NCI-H82 (cell line): ENCODE measurements around the gene KPNA3.
"Not testable (repeated sequence)": the region's sequence is repeated elsewhere in the genome, so short reads cannot be mapped to it uniquely, and the experiment has no call there.

Source experiments
- DNase-seq: peaks from one replicate; lab custom pipeline; 2025; lab: John Stamatoyannopoulos, UW

The KPNA3 gene

DNA sequence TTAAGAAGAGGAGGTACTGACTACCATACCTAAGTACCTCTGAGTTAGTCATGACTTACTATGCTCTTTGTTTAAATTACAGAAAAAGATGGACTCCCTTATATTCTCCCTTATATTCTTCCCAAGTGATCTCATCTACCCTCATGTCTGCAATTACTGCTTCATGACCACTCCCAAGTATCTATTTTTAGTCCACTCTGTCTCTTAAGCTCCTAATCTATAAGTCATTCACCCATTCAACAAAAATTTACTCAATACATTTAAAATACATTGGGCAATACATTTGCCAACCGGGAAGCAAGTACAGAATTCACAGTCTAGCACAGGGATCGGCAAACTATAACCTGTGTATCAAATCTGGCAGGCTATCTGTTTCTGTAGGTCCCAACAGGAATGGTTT, 42.6 kb downstream of the KPNA3 start:
- no peak for DNase-seq

DNA sequence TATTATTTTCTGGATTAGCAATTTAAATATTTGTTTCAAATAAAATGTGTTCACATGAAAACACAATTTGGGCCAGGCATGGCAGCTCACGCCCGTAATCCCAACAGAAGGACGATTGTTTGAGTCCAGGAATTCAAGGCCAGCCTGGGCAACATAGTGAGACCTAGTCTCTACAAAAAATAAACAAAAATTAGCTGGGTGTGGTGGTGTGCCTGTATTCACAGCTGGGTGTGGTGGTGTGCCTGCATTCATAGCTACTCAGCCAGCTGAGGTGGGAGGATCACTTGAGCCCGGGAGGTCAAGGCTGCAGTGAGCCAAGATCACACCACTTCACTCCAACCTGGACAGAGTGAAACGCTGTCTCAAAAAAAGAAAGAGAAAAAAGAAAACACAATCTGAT, 46.4 kb downstream of the KPNA3 start:
- no peak for DNase-seq

DNA sequence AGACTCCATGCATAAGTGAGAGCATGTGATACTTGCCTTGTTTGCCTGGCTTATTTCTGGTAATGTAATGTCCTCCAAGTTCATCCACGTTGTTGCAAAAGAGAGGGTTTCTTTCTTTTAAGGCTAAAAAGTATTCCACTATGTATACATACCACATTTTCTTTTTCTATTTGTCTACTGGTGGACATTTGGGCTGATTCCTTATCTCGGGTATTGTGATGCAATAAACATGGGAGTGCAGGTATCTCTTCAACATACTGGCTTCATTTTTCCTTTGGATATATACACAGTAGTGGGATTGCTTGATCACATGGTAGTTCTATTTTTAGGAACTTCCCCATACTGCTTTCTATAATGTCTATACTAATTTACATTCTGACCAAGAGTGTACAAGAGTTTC, 51.6 kb downstream of the KPNA3 start:
- no peak for DNase-seq

DNA sequence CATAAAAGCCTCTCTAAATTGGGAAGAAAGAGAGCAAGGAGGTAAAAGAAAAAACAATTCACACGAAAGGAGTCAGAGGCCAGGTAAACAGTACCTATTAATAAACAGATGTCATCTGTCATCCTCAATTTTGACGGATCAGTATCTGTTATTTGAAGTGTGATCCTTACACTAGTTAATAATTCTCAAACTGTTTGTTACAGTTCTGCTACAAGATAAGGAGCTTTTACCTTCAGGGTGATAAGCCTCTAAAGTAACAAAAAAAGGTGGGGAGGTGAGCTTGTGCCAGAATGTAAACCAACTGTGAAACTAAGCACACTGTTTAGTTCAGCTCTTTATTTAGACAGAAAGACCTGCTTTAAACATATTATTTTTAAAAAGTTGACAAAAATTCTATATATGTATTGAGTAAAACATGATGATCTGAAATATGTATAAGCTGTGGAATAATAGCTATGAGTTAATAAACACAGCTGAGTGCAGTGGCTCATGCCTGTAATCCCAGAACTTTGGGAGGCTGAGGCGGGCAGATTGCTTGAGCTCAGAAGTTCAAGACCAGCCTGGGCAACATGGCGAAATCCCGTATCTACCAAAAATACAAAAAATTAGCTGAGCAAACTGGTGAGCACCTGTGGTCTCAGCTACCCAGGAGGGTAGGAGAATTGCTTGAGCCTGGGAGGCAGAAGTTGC, 52.8 kb downstream of the KPNA3 start:
- DNase-seq, result no peak

DNA sequence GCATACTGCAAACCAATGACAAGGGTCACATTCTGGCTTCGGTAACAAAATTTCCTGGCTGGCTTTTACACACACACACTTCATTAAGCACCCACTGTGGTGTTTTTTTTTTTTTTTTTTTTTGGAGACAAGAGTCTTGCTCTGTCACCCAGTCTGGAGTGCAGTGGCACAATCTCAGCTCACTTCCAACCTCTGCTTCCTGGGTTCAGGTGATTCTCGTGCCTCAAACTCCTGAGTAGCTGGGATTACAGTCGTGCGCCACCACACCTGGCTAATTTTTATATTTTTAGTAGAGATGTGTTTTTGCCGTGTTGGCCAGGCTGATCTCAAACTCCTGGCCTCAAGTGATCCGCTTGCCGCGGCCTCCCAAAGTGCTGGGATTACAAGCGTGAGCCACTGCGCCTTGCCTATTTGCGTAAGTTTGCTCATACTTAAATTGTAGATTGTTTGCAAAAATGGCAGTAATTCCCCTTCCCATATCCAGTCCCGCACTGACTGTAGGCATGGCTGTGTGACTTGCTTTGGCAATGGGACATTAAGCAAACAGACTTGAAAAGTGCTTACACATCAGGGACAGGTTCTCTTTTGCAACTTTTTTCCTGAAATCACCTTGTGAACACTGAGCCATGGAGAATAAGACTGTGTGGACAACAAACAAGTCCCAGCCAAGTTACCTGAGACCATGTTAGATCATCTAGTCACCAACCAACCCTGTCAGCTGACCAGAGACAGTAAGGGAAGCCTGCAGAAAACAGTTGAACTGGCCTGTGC, 59.1 kb downstream of the KPNA3 start:
- no peak for DNase-seq

DNA sequence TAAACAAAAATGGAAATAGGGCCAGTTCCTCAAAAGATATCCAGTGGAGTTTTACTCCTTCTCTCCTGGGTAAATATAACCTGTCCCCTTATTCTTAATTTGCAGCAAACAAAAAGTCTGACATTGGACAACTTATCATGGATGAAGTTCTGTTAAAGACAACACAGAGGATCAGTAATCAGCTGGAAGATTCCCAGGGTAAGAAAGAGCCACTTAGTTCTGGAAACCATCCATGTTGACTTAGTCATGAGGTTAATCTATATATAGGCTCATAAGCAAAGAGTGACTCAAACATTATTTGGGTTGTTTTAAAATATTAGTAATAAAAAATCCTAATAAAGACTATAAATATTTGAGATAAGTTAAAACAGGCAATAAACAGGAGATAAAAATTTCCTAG, 60.7 kb downstream of the KPNA3 start:
- no peak for DNase-seq

DNA sequence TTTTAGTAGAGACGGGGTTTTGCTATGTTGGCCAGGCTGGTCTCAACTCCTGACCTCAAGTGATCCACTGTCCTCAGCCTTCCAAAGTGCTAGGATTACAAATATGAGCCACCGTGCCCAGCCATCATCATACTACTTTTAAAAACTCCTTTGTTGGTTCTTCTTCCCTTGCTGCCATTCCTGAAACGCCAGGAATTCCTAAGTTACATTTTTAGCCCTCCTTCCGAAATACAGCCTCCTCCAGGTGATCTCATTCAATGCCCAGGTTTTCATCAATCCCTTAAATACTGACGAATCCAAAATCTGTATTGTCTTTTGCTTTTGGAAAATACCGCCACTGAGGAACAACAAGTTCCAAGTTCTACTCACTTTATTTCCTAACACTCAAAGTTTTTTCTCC, 75.9 kb downstream of the KPNA3 start:
- no peak for DNase-seq

DNA sequence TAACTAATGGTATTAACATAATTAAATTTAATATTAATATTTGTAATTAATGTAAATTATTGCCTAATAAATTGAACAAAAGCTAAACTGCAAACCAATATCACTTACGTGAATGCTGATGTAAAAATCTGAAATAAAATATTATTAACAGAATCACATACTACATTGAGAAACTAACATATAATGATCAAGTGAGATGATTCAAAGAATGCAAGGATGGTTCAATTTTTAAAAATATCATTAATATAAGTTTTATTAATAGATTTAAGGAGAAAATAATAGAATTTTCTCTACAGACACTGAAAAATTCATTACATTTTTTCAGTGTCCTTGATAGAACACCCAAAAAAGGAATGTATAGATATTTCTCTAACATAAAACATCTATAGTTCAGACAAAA, 77.7 kb downstream of the KPNA3 start:
- DNase-seq, result no peak

DNA sequence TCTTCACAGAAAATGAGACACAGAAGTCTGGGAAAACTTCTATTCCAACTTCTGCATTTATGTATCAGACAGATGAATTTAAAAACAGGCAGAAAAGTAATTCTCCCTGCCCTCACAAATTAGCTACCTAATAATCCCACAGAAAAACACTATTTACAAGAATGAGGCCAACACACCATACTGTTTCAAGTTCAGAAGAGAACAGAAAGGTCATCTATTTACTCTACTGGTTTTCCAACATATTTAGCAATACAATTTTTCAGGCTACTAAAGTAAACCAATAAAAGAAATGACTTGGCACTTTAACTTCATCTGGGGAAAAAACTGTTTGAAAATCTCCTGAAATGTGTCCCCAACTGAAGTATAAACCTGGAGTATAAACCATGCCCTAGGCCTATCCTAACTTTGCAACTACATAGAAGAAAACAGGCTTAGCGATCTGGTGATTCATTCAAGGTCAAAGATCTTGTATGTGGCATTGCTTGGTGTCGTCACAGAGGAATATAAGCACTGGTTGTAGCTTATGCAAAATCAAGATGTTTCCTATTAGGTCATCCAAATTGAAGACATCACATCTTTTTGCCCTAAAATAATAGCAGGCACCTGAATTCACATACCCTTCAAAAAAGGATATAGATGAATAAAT, 81.1 kb downstream of the KPNA3 start:
- no peak for DNase-seq

DNA sequence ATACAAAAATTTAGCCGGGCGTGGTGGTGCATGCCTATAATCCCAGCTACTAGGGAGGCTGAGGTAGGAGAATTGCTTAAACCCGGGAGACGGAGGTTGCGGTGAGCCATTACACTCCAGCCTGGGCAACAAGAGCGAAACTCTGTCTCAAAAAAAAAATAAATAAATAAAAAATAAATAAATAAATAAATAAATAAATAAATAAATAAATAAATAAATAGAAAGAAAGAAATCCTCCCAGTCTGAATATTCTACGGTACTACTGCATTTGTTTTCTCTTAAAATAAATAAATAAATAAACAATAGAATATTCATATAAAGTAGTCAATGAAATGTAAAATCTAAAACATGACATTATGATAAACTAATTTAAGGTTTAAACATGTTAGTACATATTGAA, 88.2 kb downstream of the KPNA3 start:
- DNase-seq, result not testable (repeated sequence)

DNA sequence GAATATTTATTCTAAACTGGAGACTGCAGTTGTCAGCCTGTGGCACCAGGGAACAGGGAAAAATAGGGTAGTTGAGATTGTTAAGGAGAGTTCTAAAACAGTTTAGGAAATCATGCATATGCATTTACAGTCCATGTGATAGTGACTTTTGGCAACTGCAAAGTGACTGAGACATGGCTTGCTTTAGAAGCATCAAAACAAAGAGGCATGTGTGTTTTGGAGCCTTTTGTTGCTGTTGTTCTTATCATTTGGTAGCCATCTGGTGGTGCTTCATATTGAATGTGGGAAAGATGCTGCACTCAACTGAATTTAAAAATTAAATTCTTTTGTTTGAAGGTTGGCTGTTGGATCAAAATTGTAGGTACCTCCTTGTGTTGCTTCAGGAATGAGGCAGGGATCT, 91.0 kb downstream of the KPNA3 start:
- no peak for DNase-seq

DNA sequence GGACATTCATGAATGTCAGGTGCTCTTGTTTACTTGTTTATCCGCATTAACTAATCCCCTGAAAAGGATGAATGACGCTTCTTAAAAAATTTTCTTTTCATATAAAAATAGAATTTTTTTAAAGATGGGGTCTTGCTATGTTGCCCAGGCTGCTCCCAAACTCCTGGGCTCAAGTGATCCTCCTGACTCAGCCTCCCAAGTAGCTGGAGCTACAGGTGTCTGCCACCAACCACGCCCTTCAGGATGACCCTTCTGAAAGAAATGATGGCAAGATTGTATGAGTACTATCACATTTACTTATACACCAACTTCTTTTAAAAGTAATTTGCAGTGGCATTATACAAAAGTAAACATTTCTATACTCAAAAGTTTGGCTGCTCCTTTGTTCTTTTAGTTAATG, 95.0 kb downstream of the KPNA3 start:
- DNase-seq, result no peak

DNA sequence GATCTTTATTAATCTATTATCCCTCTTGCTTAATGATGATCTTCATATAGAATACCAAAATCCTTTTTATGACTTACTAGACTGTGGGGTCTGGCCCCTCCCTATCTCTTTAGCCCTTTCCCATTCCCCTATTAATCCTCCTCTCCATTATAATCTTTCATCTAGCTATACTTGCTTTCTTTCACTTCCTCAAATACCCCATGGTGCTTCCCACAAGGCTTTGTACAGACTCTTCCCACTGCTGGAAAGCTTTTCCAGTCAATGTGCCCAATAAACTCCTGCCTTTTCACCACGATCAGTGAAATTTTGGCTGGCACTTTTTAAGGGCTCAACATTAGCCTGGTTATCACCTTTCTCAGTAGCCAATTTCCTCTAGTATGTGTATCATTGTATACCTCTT, 98.0 kb downstream of the KPNA3 start:
- DNase-seq, result peak; percentile 25

DNA sequence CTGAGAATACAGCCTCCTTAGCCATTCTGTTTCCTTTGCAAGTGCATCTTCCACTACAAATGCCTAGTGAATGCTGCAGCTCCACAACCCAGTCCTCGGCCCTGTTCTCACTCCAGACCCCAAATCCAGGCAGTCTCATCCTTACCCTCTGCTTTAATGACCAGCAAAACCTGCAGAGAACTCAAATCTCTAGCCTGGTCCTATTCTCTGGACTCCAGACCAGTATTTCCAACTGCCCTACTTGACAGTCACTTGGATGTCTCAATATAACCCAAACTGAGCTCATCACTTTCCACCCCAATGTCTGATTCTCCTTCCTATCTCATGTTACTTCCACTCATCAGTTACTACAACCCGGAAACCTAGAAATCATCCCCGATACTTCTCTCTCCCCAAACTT, 98.6 kb downstream of the KPNA3 start:
- no peak for DNase-seq

DNA sequence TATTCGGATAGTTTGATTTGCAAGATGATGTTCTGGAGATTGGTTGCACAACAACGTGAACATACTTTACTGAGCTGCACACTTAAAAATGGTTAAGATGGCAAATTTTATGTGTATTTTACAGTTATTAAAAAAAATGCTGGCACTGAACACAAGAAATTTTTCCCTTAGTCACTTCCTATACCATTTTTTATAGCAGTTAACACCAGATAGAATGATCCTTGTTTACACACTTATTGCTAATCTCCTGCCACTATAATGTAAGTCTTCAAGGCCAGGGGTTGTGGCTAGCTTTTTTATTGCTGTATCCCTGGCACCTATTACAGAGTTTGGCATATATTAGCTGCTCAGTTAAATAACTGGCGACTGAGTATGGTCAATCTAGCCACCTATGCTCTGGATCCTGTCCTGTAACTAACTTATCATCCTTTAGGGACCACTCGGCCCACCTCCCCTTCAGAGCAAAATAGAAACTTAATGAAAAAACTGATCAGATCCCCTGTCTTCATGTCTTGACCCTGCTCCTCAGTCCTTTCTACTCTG, 99.2 kb downstream of the KPNA3 start:
- no peak for DNase-seq

DNA sequence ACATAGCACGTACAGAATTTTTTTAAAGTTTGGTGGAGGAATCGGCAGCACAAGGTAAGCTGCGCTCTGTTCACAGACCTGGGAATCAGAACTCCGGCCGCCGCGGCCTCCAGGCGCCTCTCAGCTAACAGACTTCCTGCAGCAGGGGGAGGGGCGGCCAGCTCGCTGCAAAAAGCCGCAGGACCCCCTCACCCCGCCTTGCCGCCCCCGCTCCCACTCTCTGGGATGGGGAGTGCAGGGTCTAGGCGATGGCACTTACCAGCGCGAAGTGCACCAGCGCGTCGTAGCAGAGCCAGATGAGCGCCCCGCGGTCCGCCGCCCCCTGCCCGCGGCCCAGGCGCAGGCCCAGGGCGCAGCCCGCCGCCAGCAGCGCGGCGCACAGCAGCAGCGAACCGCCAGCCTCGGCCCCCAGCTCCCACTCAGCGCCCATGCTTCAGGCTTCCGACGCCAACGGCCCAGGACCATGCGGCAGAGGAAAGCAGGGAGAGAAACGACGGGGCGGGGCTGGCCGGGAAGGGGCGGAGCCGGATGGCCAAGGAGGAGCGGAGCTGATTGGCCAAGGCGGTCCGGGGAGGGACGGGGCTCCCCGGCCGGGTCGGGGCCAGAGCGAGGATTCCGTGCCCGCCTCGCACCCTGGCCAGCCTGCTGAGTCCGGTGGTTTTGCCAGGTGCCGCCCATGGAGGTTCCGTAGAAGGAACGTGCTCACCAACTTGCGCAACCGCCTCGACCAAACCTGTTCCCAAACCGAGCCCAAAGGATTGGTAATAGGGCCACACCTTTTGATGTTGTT, 101.3 kb downstream of the KPNA3 start, which contains the start of gene EBPL:
TSS of gene EBPL (minus strand) at position 492 of the 790 bp plus-strand sequence. CDS start at position 430, 62 bp downstream.
- DNase-seq, result peak; percentile 98

DNA sequence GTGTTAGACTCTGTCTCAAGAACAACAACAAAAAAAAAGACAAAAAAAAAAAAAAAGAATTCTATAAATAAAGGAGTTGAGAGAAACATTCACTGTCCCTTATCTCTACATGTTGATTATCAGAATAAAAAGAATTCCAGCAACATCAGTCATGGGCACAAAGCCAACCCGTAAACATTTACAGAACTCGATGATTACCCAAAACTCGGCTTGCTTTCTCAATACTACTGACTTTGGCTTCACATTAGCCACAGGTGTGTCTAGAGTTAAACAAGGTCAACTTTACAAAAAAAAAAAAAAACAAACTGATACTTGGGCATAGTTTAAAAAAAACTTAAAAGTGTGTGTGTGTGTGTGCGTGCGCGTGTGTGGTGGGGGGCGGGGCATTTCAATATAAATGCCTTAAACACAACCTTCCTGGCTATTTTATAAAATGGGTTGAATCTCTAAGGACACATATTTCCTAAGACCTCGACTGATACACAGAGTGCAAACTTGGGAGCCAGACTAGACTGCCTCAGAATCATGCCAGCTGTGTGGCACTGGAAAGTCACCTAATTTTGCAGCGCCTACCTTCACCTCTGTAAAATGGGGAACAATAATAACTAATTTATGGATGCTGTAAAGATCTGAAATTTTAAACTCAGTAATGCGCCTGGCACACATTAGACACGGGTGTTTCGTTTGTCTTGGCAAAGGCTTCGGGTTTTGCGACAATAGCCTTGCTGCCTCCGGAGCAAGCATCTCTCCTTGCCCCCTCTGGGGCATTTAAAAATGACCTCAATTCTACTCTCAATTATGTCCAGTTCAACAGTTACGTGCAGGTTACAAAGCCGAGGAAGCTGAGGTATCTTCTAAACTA, 102.1 kb downstream of the KPNA3 start:
- DNase-seq, result peak; percentile 56

DNA sequence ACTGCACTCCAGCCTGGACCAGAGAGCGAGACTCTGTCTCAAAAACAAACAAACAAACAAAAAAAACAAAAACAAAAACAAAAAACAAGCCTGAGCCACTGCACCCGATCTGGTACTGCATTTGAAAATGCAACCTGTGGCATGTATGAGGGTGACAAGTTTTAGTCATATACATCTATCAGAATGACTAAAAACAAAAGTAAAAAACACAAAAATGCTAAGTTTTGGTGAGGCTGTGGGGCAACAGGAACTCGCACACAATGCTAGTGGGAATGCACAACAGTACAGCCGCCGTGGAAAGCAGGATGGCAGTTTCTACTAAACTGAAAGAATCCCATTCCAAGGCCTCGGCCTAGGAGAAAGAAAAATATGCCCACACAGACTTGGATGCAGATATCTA, 109.0 kb downstream of the KPNA3 start:
- no peak for DNase-seq

DNA sequence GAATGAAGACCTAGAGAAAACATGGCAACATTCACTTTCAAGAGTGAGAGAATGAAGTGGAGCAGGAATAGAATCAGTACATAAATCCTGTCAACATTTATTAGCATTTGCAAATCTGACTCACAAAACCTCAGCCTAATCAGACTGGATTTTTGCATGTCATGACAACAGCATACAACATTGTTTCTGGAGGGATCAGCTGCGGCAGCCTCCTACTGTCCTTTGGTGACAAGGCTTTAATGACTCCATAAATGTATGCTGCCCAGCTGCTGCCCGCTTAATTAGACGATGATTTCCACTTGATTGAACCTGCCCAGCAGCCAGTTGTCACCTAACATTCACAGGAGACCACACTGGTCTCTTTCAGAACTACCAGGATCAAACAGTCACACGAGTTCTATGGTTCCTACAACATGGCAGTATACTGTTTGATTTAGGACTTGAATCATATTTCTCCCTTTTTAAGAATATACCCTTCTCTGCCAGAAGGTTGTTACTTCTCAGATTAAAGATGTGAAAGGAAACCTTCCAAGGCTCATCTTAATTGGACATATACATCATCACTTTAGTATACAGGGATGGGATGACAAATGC, 110.5 kb downstream of the KPNA3 start:
- peak; percentile 89 for DNase-seq

DNA sequence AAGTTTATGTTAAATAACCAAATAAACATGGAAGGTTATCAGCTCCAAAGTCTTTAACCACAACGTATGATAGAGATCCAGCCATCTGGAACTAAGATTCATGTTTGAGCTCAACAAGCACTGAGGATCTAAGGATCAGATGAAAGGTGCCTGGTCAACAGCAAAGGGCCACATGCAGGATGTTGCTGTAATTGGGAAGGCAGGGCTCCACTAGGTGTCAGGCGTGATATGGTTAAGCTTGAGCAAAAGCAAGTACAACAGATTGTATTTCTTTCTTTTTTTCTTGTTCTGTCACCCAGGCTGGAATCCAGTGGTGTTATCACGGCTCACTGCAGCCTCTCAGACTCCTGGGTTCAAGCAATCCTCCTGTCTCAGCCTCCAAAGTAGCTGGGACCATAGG, 113.2 kb downstream of the KPNA3 start:
- no peak for DNase-seq
